ENCODE measurements around the gene PLK1. TPM values are rescaled to one million over a fixed set of nuclear protein-coding genes. Genes with fewer than 3 reads are reported as not detected.
"Not testable (repeated sequence)": the region's sequence is repeated elsewhere in the genome, so short reads cannot be mapped to it uniquely, and the experiment has no call there.

Gene PLK1
- 10 to 100 TPM in 2 of 6 donors, 1 to 10 TPM in 4; 2.5 to 14.0 (median 4.8) TPM for total RNA-seq

- ATAC-seq (ENCODE audit: low FRiP score in 2 of 2) (peak; percentile 89 to 95), DNase-seq (peak; percentile 81 to 95)
- Histone ChIP-seq H3K4me3 (peak within 1 kb of the TSS; percentile 42 to 67 (median 57)), H3K4me1 (peaks cover 11 to 19% (median 17%) of the 10 kb centered on the region in 4 donors), H3K9me3 (no peaks in the 10 kb centered on the region), H3K27ac (peak within 1 kb of the TSS in 2 of 4 donors; percentile 4 to 26), H3K27me3 (no peaks in the 10 kb centered on the region), H3K36me3 (peaks cover 0 to 30% (median 13%) of the 10 kb centered on the region in 4 donors)
- WGBS, 2 donors, result 2 to 3% methylated on average over 9 to 50 of the region's 75 CpGs
- TF ChIP-seq POLR2A (IDR thresholded peaks at IDR 0.05), result no peak
- TF ChIP-seq EP300 (IDR thresholded peaks at IDR 0.05), result no peak
- TF ChIP-seq CTCF (IDR thresholded peaks at IDR 0.05), result peak in 1 of 6 experiments; percentile 22
- TF ChIP-seq POLR2AphosphoS5 (IDR thresholded peaks at IDR 0.05), result no peak
Observed at GRCh38 chr16:23678430-23679273, at the start of gene PLK1. Gene PLK1, plus strand, starts transcription at chr16:23678889. Its CDS starts 44 bp downstream, at chr16:23678933.

- H3K36me3 ChIP-seq, result peaks cover 19 to 77% (median 37%) of the 10 kb centered on the region in 4 donors
- TF ChIP-seq POLR2AphosphoS5 (IDR thresholded peaks at IDR 0.05) (no peak), POLR2A (IDR thresholded peaks at IDR 0.05) (no peak), CTCF (IDR thresholded peaks at IDR 0.05) (no peak), EP300 (IDR thresholded peaks at IDR 0.05) (no peak)
- ATAC-seq (ENCODE audit: low FRiP score in 2 of 2) (no peak), DNase-seq (no peak)
- WGBS, 2 donors, result 85 to 90% methylated on average over 8 of the region's 8 CpGs
- no peaks in the 10 kb centered on the region for H3K27me3 ChIP-seq
- no peak overlapping the region for H3K27ac ChIP-seq
- no peak overlapping the region for H3K4me3 ChIP-seq
- no peaks in the 10 kb centered on the region for H3K9me3 ChIP-seq
- H3K4me1 ChIP-seq, result no peaks in the 10 kb centered on the region
Observed at GRCh38 chr16:23629516-23629915, 49.2 kb upstream of the PLK1 start.

- not testable (repeated sequence) for DNase-seq; H3K9me3 ChIP-seq; H3K27ac ChIP-seq; H3K27me3 ChIP-seq; ATAC-seq (ENCODE audit: low FRiP score in 2 of 2); H3K4me3 ChIP-seq; H3K4me1 ChIP-seq
- 95 to 100% methylated on average over 3 of the region's 3 CpGs for WGBS, 2 donors
- H3K36me3 ChIP-seq, result peaks cover 9 to 75% (median 23%) of the 10 kb centered on the region in 4 donors
Observed at GRCh38 chr16:23631874-23632273, 46.8 kb upstream of the PLK1 start.

- TF ChIP-seq CTCF (IDR thresholded peaks at IDR 0.05), result no peak
- no peak for TF ChIP-seq POLR2AphosphoS5 (IDR thresholded peaks at IDR 0.05)
- TF ChIP-seq POLR2A (IDR thresholded peaks at IDR 0.05), result no peak
- TF ChIP-seq EP300 (IDR thresholded peaks at IDR 0.05), result no peak
- 93% methylated on average over 4 of the region's 4 CpGs for WGBS, 2 donors
- ATAC-seq (ENCODE audit: low FRiP score in 2 of 2), result no peak
- H3K27ac ChIP-seq, result no peak overlapping the region
- DNase-seq, result no peak
- no peak overlapping the region for H3K4me3 ChIP-seq
- no peaks in the 10 kb centered on the region for H3K9me3 ChIP-seq
- no peaks in the 10 kb centered on the region for H3K27me3 ChIP-seq
- H3K4me1 ChIP-seq, result peaks cover 0 to 3% (median 1%) of the 10 kb centered on the region in 4 donors
- peaks cover 2 to 63% (median 18%) of the 10 kb centered on the region in 4 donors for H3K36me3 ChIP-seq
Observed at GRCh38 chr16:23634461-23635036, 44.1 kb upstream of the PLK1 start.

DNA sequence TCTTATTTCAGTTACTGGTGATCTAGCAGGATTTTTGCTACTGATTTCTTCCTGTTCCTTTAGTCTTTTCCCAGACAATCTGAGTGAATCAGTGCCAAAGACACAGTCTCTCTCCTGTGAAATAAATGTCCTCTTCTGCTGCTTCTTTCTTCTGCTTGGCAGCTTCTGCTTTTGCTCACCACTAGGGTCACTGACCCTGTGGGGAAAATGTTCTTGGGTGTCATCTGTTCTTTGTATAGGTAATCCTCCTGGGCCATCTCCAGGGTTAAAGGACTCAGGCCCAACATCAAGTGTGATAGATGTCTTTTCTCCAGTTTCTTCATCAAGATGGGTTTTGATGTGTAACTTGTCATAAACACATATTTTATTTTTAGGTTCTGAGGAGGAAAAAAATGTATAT lies 42.7 kb upstream of the PLK1 start:
- Histone ChIP-seq H3K27me3 (no peaks in the 10 kb centered on the region), H3K36me3 (peaks cover 0 to 54% (median 13%) of the 10 kb centered on the region in 4 donors), H3K4me3 (no peak overlapping the region), H3K9me3 (no peaks in the 10 kb centered on the region), H3K4me1 (peaks cover 9 to 15% (median 11%) of the 10 kb centered on the region in 4 donors), H3K27ac (no peak overlapping the region)
- TF ChIP-seq POLR2A (IDR thresholded peaks at IDR 0.05) (no peak), CTCF (IDR thresholded peaks at IDR 0.05) (no peak), EP300 (IDR thresholded peaks at IDR 0.05) (no peak), POLR2AphosphoS5 (IDR thresholded peaks at IDR 0.05) (no peak)
- DNase-seq (no peak), ATAC-seq (ENCODE audit: low FRiP score in 2 of 2) (no peak)
